UCSD-AML1 (cell line): ENCODE data around the gene DYNC1LI1.
"Not testable (repeated sequence)": the region's sequence is repeated elsewhere in the genome, so short reads cannot be mapped to it uniquely, and the experiment has no call there.

Source experiments
- DNase-seq: peaks from one replicate; lab custom pipeline; 2025; ENCODE audit not compliant: unreplicated experiment; lab: John Stamatoyannopoulos, UW

Gene DYNC1LI1

GRCh38 chr3:32584660-32585059, 14.0 kb upstream of the DYNC1LI1 start:
- no peak for DNase-seq

GRCh38 chr3:32583708-32584107, 13.1 kb upstream of the DYNC1LI1 start:
- DNase-seq = no peak

- DNase-seq = not testable (repeated sequence)
Measured at GRCh38 chr3:32578669-32579068, 8.0 kb upstream of the DYNC1LI1 start.

GRCh38 chr3:32577581-32578556, 7.2 kb upstream of the DYNC1LI1 start:
- peak; percentile 25 for DNase-seq

GRCh38 chr3:32577174-32577573, 6.5 kb upstream of the DYNC1LI1 start:
- DNase-seq = no peak

- no peak for DNase-seq
Measured at GRCh38 chr3:32575451-32576113, 4.9 kb upstream of the DYNC1LI1 start.

GRCh38 chr3:32571192-32571485, 481 bp upstream of the DYNC1LI1 start:
- DNase-seq = no peak

GRCh38 chr3:32569540-32570420, 878 bp downstream of the DYNC1LI1 start:
- DNase-seq = peak; percentile 72

GRCh38 chr3:32568953-32569352, 1.7 kb downstream of the DYNC1LI1 start:
- DNase-seq = no peak

GRCh38 chr3:32564195-32564594, 6.5 kb downstream of the DYNC1LI1 start:
- DNase-seq = no peak

- DNase-seq = no peak
Measured at GRCh38 chr3:32562640-32563039, 8.0 kb downstream of the DYNC1LI1 start.

- no peak for DNase-seq
Measured at GRCh38 chr3:32557640-32558352, 12.9 kb downstream of the DYNC1LI1 start.

- no peak for DNase-seq
Measured at GRCh38 chr3:32556332-32556731, 14.3 kb downstream of the DYNC1LI1 start.

GRCh38 chr3:32553973-32554372, 16.7 kb downstream of the DYNC1LI1 start:
- no peak for DNase-seq

GRCh38 chr3:32553459-32553858, 17.2 kb downstream of the DYNC1LI1 start:
- DNase-seq = no peak

- no peak for DNase-seq
Measured at GRCh38 chr3:32552013-32552412, 18.6 kb downstream of the DYNC1LI1 start.

GRCh38 chr3:32551496-32551895, 19.2 kb downstream of the DYNC1LI1 start:
- no peak for DNase-seq

GRCh38 chr3:32551087-32551486, 19.6 kb downstream of the DYNC1LI1 start:
- DNase-seq = no peak

- DNase-seq = no peak
Measured at GRCh38 chr3:32545305-32545704, 25.4 kb downstream of the DYNC1LI1 start.

- DNase-seq = no peak
Measured at GRCh38 chr3:32544894-32545293, 25.8 kb downstream of the DYNC1LI1 start.

GRCh38 chr3:32542807-32543206, 27.9 kb downstream of the DYNC1LI1 start:
- no peak for DNase-seq
